Left ventricle myocardium inferior (tissue), 1 donor: ENCODE data around the gene NAALADL2. TPM values are rescaled to one million over a fixed set of nuclear protein-coding genes. Genes with fewer than 3 reads are reported as not detected.

ENCODE experiments used
- DNase-seq: peaks from one replicate; pipeline ENCODE4 v3.0.0-alpha.2; 2020
- H3K27ac ChIP-seq: fragments of 200-600 bp; replicated peaks from 2 replicates; pipeline ENCODE4 v1.8.0; 2021
- H3K27me3 ChIP-seq: fragments of 200-600 bp; 2 replicates; pipeline ENCODE4 v1.8.0; 2021; ENCODE audit warnings: low read depth
- H3K36me3 ChIP-seq: fragments of 200-600 bp; 2 replicates; pipeline ENCODE4 v1.8.0; 2021
- H3K4me1 ChIP-seq: fragments of 200-600 bp; 2 replicates; pipeline ENCODE4 v1.8.0; 2021
- H3K4me3 ChIP-seq: fragments of 200-600 bp; 2 replicates; pipeline ENCODE4 v1.8.0; 2021; ENCODE audit warnings: mild to moderate bottlenecking, moderate library complexity
- H3K9me3 ChIP-seq: fragments of 200-600 bp; replicated peaks from 2 replicates; pipeline ENCODE4 v1.8.0; 2021
- intact Hi-C: fragments of 100-400 bp; cut with micrococcal nuclease; formaldehyde crosslinking; loops from one replicate; pipeline ENCODE4 v1.11.0; 2022
- total RNA-seq: library from RNA; stranded (reverse); fragmentation: NEBNext Ultra II Directional; extraction: Animal tissue kit (Norgen Biotek cat#: 25700); gene quantifications from one replicate; pipeline ENCODE4 v1.2.1, GENCODE V29; 2021
- TF ChIP-seq, protein P1 (sequence below): fragments of 200-600 bp; IDR thresholded peaks from 2 replicates; pipeline ENCODE4 v1.8.0; 2021; ENCODE audit warnings: antibody characterized with exemption, mild to moderate bottlenecking, borderline replicate concordance
- donor health status: DM: no; HTN: yes; CAD: no; lungs with severe emphysema.

The NAALADL2 gene
- total RNA-seq, 1 donor from 2014 or later, result 5.8 TPM

- H3K36me3 ChIP-seq, result no peaks in the 10 kb centered on the region
- no peaks in the 10 kb centered on the region for H3K4me1 ChIP-seq
- H3K9me3 ChIP-seq, result no peaks in the 10 kb centered on the region
- DNase-seq, result no peak
- intact Hi-C loops, result no loop called here
- no peak overlapping the region for H3K27ac ChIP-seq
- H3K4me3 ChIP-seq, result no peak overlapping the region
- TF ChIP-seq, protein P1, sequence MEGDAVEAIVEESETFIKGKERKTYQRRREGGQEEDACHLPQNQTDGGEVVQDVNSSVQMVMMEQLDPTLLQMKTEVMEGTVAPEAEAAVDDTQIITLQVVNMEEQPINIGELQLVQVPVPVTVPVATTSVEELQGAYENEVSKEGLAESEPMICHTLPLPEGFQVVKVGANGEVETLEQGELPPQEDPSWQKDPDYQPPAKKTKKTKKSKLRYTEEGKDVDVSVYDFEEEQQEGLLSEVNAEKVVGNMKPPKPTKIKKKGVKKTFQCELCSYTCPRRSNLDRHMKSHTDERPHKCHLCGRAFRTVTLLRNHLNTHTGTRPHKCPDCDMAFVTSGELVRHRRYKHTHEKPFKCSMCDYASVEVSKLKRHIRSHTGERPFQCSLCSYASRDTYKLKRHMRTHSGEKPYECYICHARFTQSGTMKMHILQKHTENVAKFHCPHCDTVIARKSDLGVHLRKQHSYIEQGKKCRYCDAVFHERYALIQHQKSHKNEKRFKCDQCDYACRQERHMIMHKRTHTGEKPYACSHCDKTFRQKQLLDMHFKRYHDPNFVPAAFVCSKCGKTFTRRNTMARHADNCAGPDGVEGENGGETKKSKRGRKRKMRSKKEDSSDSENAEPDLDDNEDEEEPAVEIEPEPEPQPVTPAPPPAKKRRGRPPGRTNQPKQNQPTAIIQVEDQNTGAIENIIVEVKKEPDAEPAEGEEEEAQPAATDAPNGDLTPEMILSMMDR, result no peak
- no peaks in the 10 kb centered on the region for H3K27me3 ChIP-seq
Measured at GRCh38 chr3:175477651-175478224, 618.6 kb downstream of the NAALADL2 start.

- Histone ChIP-seq H3K4me1 (no peaks in the 10 kb centered on the region), H3K27ac (no peak overlapping the region), H3K36me3 (no peaks in the 10 kb centered on the region), H3K4me3 (no peak overlapping the region), H3K27me3 (no peaks in the 10 kb centered on the region), H3K9me3 (no peaks in the 10 kb centered on the region)
- DNase-seq, result no peak
- intact Hi-C loops, result no loop called here
- TF ChIP-seq, protein P1, result no peak
Measured at GRCh38 chr3:175478301-175478700, 619.2 kb downstream of the NAALADL2 start.

GRCh38 chr3:175479175-175479574 lies 620.0 kb downstream of the NAALADL2 start:
- H3K27ac ChIP-seq, result no peak overlapping the region
- DNase-seq, result no peak
- intact Hi-C loops, result no loop called here
- TF ChIP-seq, protein P1, result no peak
- H3K4me1 ChIP-seq, result no peaks in the 10 kb centered on the region
- H3K4me3 ChIP-seq, result no peak overlapping the region
- no peaks in the 10 kb centered on the region for H3K27me3 ChIP-seq
- H3K36me3 ChIP-seq, result no peaks in the 10 kb centered on the region
- H3K9me3 ChIP-seq, result no peaks in the 10 kb centered on the region

DNA sequence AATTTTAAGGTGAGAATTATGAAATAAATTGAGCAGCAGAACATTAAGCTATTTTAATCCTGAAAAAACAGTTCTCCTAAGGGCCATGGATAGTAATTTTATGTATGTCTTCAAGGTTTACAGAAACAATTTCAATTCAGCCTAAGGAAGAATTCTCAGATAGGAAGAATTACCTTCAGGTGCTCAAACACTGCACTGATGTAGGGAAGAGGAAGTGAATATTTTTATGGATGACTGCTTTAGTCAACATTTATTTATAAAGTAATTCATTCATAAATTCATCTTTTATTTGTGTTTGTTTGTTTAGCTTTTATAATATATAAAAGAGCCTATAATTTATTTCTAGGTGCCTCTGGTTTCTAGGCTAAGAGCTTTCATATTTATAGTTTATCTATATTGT lies 620.7 kb downstream of the NAALADL2 start:
- Histone ChIP-seq H3K9me3 (no peaks in the 10 kb centered on the region), H3K36me3 (no peaks in the 10 kb centered on the region), H3K27me3 (no peaks in the 10 kb centered on the region), H3K27ac (no peak overlapping the region), H3K4me3 (no peak overlapping the region), H3K4me1 (no peaks in the 10 kb centered on the region)
- TF ChIP-seq, protein P1, result no peak
- intact Hi-C loops, result no loop called here
- DNase-seq, result no peak

- TF ChIP-seq, protein P1, result no peak
- no peak for DNase-seq
- Histone ChIP-seq H3K36me3 (no peaks in the 10 kb centered on the region), H3K27ac (no peak overlapping the region), H3K4me1 (no peaks in the 10 kb centered on the region), H3K4me3 (no peak overlapping the region), H3K9me3 (no peaks in the 10 kb centered on the region), H3K27me3 (no peaks in the 10 kb centered on the region)
- intact Hi-C loops, result no loop called here
Measured at GRCh38 chr3:175484666-175485065, 625.5 kb downstream of the NAALADL2 start.
